HL-60/S4 treated with retinoic acid at 250 ng/mL for 4 days and 3 days (cell line): ENCODE data around the gene SYCP3.
"Not testable (repeated sequence)": the region's sequence is repeated elsewhere in the genome, so short reads cannot be mapped to it uniquely, and the experiment has no call there.

Source experiments
- in situ Hi-C: fragments of 300-500 bp; cut with MboI; formaldehyde crosslinking; loops from 2 replicates; pipeline ENCODE4 v1.7.0; 2022; ENCODE audit warnings: low sequenced_read_pairs

Gene SYCP3

DNA sequence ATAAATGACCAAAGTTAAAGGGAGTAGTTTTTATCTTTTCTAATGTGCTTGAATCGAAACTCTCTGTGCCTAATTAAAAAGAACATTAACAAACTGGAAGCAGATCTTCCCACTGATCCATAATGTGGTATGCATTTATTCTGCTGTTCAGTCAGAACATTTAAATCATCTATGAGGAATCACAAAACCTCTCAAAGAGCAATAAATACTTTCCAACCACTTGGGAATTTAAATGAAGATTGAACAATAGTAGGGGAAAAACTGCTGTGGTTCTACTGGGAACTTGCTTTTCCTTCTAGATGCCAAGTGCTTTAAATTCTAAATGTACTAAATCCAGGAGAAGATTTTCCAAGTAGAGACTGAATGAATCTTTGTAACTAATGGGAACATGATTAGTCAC, 54.2 kb downstream of the SYCP3 start:
- in situ Hi-C loops, result no loop called here

DNA sequence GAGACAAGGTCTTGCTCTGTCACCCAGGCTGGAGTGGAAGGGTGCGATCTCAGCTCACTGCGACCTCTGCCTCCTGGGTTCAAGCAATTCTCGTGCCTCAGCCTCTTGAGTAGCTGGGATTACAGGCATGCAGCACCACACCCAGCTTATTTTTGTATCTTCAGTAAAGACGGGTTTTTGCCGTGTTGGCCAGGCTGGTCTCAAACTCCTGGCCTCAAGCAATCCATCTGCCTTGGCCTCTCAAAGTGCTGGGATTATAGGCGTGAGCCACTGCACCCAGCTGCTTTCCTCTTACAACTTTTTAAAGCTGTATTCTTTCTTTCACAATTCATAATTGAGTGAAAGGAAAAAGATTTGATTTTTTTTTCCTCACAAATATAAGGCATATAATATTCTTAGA, 57.6 kb downstream of the SYCP3 start:
- in situ Hi-C loops, result not testable (repeated sequence)

DNA sequence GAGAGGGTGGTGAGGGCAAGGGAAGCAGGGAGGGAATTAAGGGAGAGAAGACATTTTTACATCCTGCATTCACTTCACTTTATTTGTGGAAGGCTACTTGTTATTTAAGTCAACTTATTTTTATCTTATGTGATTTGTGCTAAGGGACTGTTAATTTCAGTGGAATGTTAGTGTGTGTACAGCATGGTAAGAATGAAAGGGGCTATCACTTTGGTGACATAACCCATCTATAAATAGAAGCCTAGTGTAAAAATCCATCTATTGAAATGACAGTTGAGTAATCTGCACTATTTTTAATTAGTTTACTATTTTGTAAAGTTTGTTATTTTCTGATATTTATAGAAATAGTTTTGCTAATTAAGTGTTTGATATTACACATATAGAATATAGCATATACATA, 58.6 kb downstream of the SYCP3 start:
- in situ Hi-C loops, result no loop called here

DNA sequence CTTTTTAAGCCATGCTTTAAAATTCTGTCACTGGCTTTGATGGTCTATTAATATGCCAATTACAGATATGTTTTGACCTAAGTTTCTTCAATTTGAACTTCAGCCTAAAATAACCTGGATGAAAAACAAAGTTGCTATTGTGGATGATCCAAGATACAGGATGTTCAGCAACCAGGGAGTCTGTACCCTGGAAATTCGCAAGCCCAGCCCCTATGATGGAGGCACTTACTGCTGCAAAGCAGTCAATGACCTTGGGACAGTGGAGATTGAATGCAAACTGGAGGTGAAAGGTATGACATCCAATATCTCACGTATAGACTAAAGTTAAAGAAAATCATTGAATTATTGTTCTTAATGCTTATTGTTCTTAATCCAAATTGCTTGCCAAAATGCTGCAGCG, 59.0 kb downstream of the SYCP3 start:
- in situ Hi-C loops, result no loop called here
